Fibroblast of peridontal ligament (primary cell): ENCODE measurements around the gene BLM.

ENCODE experiments used
- DNase-seq: peaks from one replicate; pipeline ENCODE4 v3.0.0-alpha.2; 2010; ENCODE audit errors: extremely low read depth

BLM gene

GRCh38 chr15:90691982-90692773 is 25.0 kb upstream of the BLM start:
- DNase-seq = no peak

GRCh38 chr15:90694987-90695386 is 22.2 kb upstream of the BLM start:
- DNase-seq = no peak

DNA sequence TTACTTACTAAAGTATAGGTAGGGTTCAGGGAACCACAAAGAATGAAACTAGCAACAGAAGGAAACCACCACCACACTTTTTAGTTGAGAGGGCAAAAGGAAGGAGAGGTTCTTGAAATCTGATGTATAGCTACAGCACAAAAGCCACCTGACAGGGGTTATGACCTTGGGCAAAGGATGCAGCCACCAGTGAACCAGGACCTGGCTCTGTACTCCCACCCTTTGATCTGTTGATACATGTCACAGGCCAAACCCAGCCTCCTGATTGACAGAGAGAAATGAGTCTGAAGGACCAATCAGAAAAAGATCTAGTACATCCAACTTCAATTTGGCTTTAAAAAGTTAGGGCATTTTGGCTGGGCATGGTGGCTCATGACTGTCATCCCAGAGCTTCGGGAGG is 20.0 kb upstream of the BLM start:
- no peak for DNase-seq

DNA sequence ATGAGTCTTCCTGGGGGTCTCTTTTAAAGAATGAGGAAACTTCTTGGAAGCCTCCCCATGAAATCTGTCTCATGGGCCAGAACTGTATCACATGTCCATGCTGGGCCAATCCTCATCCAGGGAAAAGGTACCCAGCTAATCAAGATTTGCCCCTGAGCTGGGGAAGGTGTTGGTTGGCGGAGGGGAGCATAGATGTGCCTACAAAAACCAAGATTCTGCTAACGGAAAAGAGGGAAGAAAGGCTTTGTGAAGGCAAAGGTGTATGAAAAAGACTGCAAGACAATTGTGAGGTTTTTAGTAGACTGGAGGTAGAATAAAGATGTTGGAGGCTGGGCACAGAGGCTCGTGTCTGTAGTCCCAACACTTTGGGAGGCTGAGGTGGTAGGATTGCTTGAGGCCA is 18.5 kb upstream of the BLM start:
- DNase-seq = no peak

DNA sequence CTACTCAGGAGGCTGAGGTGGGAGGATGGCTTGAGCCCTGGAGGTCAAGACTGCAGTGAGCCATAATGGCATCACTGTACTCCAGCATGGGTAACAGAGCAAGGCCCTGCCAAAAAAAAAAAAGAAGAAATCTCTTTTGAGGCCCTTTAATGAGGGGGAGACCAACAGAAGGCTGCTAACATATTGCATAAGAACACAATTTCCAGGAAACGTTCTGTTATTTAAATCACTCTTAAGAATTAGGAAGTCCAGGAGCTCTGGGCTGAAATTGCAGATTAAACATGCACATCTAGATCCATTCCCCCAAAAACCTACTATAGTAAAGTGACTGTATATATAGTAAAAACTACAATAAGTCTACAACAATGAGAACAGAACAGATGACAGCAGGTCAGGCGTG is 16.1 kb upstream of the BLM start:
- DNase-seq = no peak

GRCh38 chr15:90701880-90702630 is 15.1 kb upstream of the BLM start:
- DNase-seq = peak; percentile 19

GRCh38 chr15:90703455-90703854 is 13.7 kb upstream of the BLM start:
- DNase-seq = no peak

DNA sequence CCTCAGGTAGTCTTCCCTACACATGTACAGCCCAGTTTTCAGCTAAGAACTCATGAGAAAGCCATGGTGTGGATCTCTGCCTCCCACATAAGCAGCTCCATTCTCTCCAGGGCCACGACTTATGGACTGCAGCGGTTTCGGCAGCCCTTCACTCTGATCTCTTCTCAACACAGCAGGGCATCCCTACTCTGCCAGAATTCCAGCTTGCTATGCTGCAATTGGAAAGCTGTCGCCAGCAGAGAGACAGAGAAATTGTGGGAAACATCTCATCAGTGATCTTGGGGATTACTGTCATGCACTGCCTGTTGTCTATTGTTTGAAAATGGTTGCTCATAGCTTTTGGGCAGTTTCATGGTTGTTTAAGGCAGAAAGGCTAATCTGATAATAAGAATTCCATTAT is 11.9 kb upstream of the BLM start:
- DNase-seq = no peak

GRCh38 chr15:90706394-90707327 is 10.5 kb upstream of the BLM start:
- DNase-seq = no peak

GRCh38 chr15:90707489-90707888 is 9.7 kb upstream of the BLM start:
- no peak for DNase-seq

- DNase-seq = no peak
Measured at GRCh38 chr15:90708516-90708915, 8.6 kb upstream of the BLM start.

DNA sequence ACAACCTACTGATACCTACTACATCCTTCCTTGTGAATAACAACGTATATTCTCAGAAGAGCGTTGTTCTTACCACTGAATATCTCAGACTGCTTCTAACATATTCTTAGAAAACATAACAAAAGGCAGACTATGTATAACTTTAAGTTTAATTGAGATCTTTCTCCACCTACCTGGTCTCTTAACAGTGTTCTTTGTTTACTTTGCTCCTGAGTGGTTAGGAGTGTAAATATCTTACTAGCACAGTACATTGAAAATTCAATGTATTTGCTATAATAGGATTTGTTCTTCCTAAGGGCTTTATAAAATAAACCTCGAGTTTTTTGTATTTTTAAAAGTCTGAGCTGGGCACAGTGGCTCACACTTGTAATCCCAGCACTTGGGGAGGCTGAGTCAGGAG is 7.9 kb upstream of the BLM start:
- no peak for DNase-seq

GRCh38 chr15:90710436-90711027 is 6.6 kb upstream of the BLM start:
- peak; percentile 41 for DNase-seq

GRCh38 chr15:90711418-90711824 is 5.7 kb upstream of the BLM start:
- no peak for DNase-seq

DNA sequence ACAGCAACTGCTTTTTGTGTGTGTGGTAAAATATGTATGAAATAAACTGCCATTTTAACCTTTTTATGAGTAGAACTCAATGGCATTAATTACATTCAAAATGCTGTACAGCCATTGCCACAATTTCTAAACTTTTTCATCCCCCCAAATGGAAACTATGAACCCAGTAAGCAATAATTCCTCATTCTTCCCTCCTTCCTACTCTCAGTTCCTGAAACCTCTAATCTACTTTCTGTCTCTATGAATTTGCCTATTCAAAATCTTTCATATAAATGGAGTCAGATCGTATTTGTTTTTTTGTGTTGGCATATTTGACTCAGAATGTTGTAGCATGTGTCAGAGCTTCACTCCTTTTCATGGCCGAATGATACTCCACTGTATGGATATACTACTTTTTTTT is 5.3 kb upstream of the BLM start:
- no peak for DNase-seq

DNA sequence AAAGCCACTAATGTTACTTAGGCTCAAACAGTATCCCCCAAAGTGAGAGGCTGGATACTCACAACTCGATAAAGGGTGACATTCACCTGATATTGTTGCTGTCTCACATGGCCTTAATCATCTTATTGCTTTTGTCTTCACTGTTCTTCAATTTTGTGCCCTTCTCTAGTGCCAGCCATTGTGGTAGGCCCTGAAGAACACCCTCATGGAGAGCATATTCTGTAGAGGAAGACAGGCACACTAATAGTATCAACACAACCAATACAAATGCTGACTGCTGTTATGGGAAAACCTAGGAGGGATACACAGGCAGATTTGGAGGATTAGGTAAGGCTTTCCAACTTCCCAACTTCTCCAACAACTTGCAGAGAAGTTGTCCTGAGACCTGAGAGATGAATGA is 4.1 kb upstream of the BLM start:
- no peak for DNase-seq

GRCh38 chr15:90716317-90716975 is 700 bp upstream of the BLM start:
- DNase-seq = peak; percentile 27

- no peak for DNase-seq
Measured at GRCh38 chr15:90718232-90718631, 1.1 kb downstream of the BLM start.

- DNase-seq = no peak
Measured at GRCh38 chr15:90720131-90720530, 3.0 kb downstream of the BLM start.

GRCh38 chr15:90729261-90729660 is 12.1 kb downstream of the BLM start:
- no peak for DNase-seq

DNA sequence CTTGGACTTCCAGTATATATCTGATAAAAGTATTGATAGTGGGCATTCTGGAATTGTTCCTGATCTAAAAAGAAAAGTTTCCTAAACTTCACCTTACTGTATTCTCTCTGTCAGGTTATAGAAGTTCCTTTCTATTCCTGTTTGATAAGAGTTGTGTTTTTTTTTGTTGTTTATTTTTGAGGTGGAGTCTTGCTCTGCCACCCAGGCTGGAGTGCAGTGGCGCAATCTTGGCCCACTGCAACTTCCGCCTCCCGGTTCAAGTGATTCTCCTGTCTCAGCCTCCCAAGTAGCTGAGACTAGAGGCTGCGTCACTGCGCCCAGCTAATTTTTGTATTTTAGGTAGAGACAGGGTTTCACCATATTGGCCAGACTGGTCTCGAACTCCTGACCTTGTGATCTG is 13.1 kb downstream of the BLM start:
- no peak for DNase-seq
